ENCODE results near the gene PLIN3.
A peak's percentile ranks its signal among the peaks of the same experiment; 100 is the strongest.
"Not testable (repeated sequence)": the region's sequence is repeated elsewhere in the genome, so short reads cannot be mapped to it uniquely, and the experiment has no call there.

Gene PLIN3

GRCh38 chr19:4867534-4868285 lies at the start of gene PLIN3:
PLIN3 (minus strand) TSS chr19:4867667; CDS start chr19:4861394, 6,273 bp downstream.
- DNase-seq: peak; percentile 16

- DNase-seq: no peak
Measured at GRCh38 chr19:4916292-4917082, 49.0 kb upstream of the PLIN3 start.

GRCh38 chr19:4914736-4915501 lies 47.5 kb upstream of the PLIN3 start:
- no peak for DNase-seq

GRCh38 chr19:4913996-4914735 lies 46.7 kb upstream of the PLIN3 start:
- DNase-seq: no peak

GRCh38 chr19:4911786-4912672 lies 44.6 kb upstream of the PLIN3 start:
- no peak for DNase-seq

- DNase-seq: no peak
Measured at GRCh38 chr19:4911314-4911713, 43.8 kb upstream of the PLIN3 start.

GRCh38 chr19:4910594-4911281 lies 43.3 kb upstream of the PLIN3 start:
- peak; percentile 40 for DNase-seq

- DNase-seq: peak; percentile 85
Measured at GRCh38 chr19:4909897-4910593, 42.6 kb upstream of the PLIN3 start.

- peak; percentile 45 for DNase-seq
Measured at GRCh38 chr19:4909156-4909896, 41.9 kb upstream of the PLIN3 start, which contains the start of gene UHRF1. UHRF1 (plus strand) TSS chr19:4909501; CDS start chr19:4910886, 1,385 bp downstream.

- no peak for DNase-seq
Measured at GRCh38 chr19:4908781-4909155, 41.3 kb upstream of the PLIN3 start.

GRCh38 chr19:4908360-4908759 lies 40.9 kb upstream of the PLIN3 start:
- DNase-seq: no peak

- no peak for DNase-seq
Measured at GRCh38 chr19:4906963-4907362, 39.5 kb upstream of the PLIN3 start.

GRCh38 chr19:4904481-4904880 lies 37.0 kb upstream of the PLIN3 start:
- no peak for DNase-seq

GRCh38 chr19:4902796-4903195 lies 35.3 kb upstream of the PLIN3 start, which contains the start of gene ARRDC5:
ARRDC5 (minus strand) TSS chr19:4902896; CDS start chr19:4902825, 71 bp downstream.
- no peak for DNase-seq

GRCh38 chr19:4900879-4901278 lies 33.4 kb upstream of the PLIN3 start:
- not testable (repeated sequence) for DNase-seq

GRCh38 chr19:4897146-4897545 lies 29.7 kb upstream of the PLIN3 start:
- no peak for DNase-seq

- no peak for DNase-seq
Measured at GRCh38 chr19:4896372-4896771, 28.9 kb upstream of the PLIN3 start.

GRCh38 chr19:4892962-4893361 lies 25.5 kb upstream of the PLIN3 start:
- not testable (repeated sequence) for DNase-seq

- DNase-seq: no peak
Measured at GRCh38 chr19:4891066-4891465, 23.6 kb upstream of the PLIN3 start.
